Measurements from ENCODE around the gene UACA.

DNA sequence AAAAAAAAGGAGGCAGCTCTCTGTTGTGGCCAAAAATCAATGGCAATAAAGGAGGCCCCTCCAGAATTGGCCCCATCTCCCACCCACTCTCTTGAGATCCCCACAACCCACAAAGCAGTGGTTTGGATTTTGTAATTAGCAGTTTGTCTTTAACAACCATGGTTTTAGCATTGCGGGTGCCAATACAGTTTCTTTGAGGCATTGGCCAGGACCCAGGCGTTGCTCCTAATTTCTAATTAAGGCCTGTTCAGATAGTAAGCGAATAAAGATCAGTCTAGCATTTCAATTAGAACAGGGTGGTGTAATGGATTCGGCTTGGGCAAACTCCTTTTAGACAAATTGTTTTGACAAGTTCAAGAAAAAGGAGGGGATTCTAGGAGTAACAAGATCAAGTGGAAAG, 23.6 kb upstream of the UACA start:
- no peak for TF ChIP-seq POLR2A (IDR thresholded peaks at IDR 0.05)
- TF ChIP-seq, protein P1, sequence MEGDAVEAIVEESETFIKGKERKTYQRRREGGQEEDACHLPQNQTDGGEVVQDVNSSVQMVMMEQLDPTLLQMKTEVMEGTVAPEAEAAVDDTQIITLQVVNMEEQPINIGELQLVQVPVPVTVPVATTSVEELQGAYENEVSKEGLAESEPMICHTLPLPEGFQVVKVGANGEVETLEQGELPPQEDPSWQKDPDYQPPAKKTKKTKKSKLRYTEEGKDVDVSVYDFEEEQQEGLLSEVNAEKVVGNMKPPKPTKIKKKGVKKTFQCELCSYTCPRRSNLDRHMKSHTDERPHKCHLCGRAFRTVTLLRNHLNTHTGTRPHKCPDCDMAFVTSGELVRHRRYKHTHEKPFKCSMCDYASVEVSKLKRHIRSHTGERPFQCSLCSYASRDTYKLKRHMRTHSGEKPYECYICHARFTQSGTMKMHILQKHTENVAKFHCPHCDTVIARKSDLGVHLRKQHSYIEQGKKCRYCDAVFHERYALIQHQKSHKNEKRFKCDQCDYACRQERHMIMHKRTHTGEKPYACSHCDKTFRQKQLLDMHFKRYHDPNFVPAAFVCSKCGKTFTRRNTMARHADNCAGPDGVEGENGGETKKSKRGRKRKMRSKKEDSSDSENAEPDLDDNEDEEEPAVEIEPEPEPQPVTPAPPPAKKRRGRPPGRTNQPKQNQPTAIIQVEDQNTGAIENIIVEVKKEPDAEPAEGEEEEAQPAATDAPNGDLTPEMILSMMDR (IDR thresholded peaks at IDR 0.05): no peak

All from ovary (tissue), 3 donors.